CD4-positive, alpha-beta T cell (primary cell): Measurements from ENCODE around the gene CCNB1IP1. TPM values are rescaled to one million over a fixed set of nuclear protein-coding genes. Genes with fewer than 3 reads are reported as not detected.

Experiments
- ATAC-seq: fragments of 200-7000 bp; cut with Tn5 transposase; one replicate; pipeline ENCODE4 v1.10.0; 2022; ENCODE audit warnings: mild to moderate bottlenecking; ENCODE audit not compliant: poor library complexity
- CTCF ChIA-PET: fragments of 350-600 bp; sonication (Branson Sonifier 250); formaldehyde crosslinking; loops from one replicate; lab custom pipeline; 2021; ENCODE audit warnings: antibody characterized with exemption, inconsistent platforms; lab: Charles Lee
- POLR2A ChIA-PET: fragments of 350-600 bp; sonication (Branson Sonifier 250); formaldehyde crosslinking; loops from one replicate; lab custom pipeline; 2021; ENCODE audit warnings: antibody characterized with exemption, inconsistent platforms; lab: Charles Lee
- DNase-seq, 14 experiments: peaks; one replicate each; pipeline ENCODE4 v3.0.0-alpha.2; 2013 to 2020; ENCODE audit warnings: mixed read lengths in 2 of 14
- H3K27ac ChIP-seq, 2 donors: one replicate each; pipeline versions ENCODE4 v1.5.1 to v1.7.0; 2013; ENCODE audit warnings: low read length in 2 of 2, low read depth in 1 of 2, mild to moderate bottlenecking in 1 of 2
- H3K27me3 ChIP-seq, 2 experiments: 1 replicate in 1 of 2; 2 replicates in 1 of 2; pipeline versions ENCODE4 v1.6.1 to v1.7.0; 2013; ENCODE audit warnings: low read length in 2 of 2, control low read depth in 1 of 2, mild to moderate bottlenecking in 1 of 2, moderate library complexity in 1 of 2; ENCODE audit not compliant: insufficient read depth in 2 of 2, control insufficient read depth in 1 of 2
- H3K36me3 ChIP-seq: one replicate; pipeline ENCODE4 v1.6.1; 2013; ENCODE audit warnings: low read length, control low read depth; ENCODE audit not compliant: insufficient read depth
- H3K4me1 ChIP-seq: one replicate; pipeline ENCODE4 v1.6.1; 2013; ENCODE audit warnings: low read length, control low read depth; ENCODE audit not compliant: insufficient read depth
- H3K4me3 ChIP-seq: one replicate; pipeline ENCODE4 v1.5.1; 2013; ENCODE audit warnings: mild to moderate bottlenecking, low read length, moderate library complexity
- H3K9me3 ChIP-seq, 2 experiments: 1 replicate in 1 of 2; 2 replicates in 1 of 2; pipeline versions ENCODE4 v1.6.1 to v1.7.0; 2013; ENCODE audit warnings: low read length in 2 of 2, mild to moderate bottlenecking in 2 of 2, control low read depth in 1 of 2, moderate library complexity in 1 of 2; ENCODE audit not compliant: control insufficient read depth in 1 of 2, insufficient read depth in 1 of 2
- H3K27ac Mint-ChIP-seq: one replicate; pipeline ENCODE4 v1.8.0; 2020; ENCODE audit warnings: mixed read lengths
- H3K27me3 Mint-ChIP-seq: one replicate; pipeline ENCODE4 v1.8.0; 2021; ENCODE audit warnings: mixed read lengths
- H3K36me3 Mint-ChIP-seq: one replicate; pipeline ENCODE4 v1.8.0; 2021; ENCODE audit warnings: low read depth, mixed read lengths
- H3K4me1 Mint-ChIP-seq: one replicate; pipeline ENCODE4 v1.8.0; 2021; ENCODE audit warnings: low read depth, mixed read lengths
- H3K4me3 Mint-ChIP-seq: one replicate; pipeline ENCODE4 v1.8.0; 2020; ENCODE audit warnings: mild to moderate bottlenecking, mixed read lengths
- H3K9me3 Mint-ChIP-seq: one replicate; pipeline ENCODE4 v1.8.0; 2020; ENCODE audit warnings: mixed read lengths
- intact Hi-C, 2 experiments: fragments of 100-400 bp; cut with DNase I in 1 of 2; cut with micrococcal nuclease in 1 of 2; formaldehyde crosslinking; loops; one replicate each; pipeline versions ENCODE4 v1.15.1 to v1.9.0; 2023 to 2025; cut with DNase I, micrococcal nuclease
- total RNA-seq, 174 experiments: library from RNA in 2 of 174; stranded (reverse) in 2 of 174; gene quantifications; one replicate each; pipeline ENCODE4 v1.2.3 and lab custom pipeline; 2021 to 2026
- TF ChIP-seq, protein P1 (sequence below): fragments of 200-600 bp; IDR thresholded peaks from one replicate; pipeline ENCODE4 v1.8.0; 2022; ENCODE audit warnings: antibody characterized with exemption, mild to moderate bottlenecking

CCNB1IP1 gene
- total RNA-seq, 2 experiments from 2014 or later: 26.2 to 27.4 TPM

DNA sequence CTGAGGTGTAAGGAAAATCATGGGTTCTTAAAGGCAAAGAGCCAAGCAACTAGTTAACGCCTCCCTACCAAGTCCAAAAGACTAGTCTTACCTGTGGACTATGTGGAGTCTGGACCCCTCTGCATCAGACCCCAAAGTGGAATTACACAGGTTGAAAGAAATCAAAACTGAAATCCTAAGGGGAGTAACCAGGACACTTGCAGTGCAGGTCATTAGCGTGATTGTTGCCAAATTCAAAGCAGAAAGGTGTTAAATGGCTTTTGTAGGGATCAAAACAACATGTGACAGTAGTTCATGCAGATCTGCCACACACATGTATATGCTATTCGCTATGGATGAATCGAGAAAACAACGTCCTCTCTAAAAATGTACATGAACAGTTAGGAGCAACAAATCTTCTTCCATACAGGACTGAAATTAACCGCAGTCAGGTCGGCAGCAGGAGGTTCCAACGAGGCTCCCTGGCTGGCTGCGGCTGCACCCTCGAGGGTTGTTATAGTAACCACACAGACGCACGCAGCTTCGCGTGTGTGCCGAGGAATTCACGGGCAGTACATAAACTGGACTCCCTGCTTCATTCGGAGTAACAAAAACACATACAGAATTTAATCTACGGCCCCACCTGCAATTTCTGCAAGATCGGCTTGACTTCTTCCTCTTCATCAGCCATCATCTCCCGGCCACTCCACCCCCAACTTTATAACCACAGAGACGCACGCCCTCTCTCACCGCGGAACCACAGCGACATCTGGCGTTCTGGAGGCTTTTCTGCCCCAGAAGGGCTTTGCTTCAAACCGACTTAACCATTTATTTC lies 27.6 kb downstream of the CCNB1IP1 start, which contains the start of gene TTC5:
TTC5 (minus strand) TSS at position 687 of the 814 bp plus-strand sequence; CDS start at position 673, 14 bp downstream.
- H3K27me3 Mint-ChIP-seq: no peaks in the 10 kb centered on the region
- H3K4me3 ChIP-seq: peak within 1 kb of the TSS; percentile 89
- no peaks in the 10 kb centered on the region for H3K9me3 Mint-ChIP-seq
- peak within 1 kb of the TSS; percentile 26 to 32 for H3K27ac ChIP-seq
- peak within 1 kb of the TSS; percentile 77 for H3K27ac Mint-ChIP-seq
- peaks cover 39% of the 10 kb centered on the region for H3K36me3 Mint-ChIP-seq
- peaks cover 13% of the 10 kb centered on the region for H3K36me3 ChIP-seq
- intact Hi-C loops: no loop called here
- H3K9me3 ChIP-seq: no peaks in the 10 kb centered on the region
- peaks cover 7% of the 10 kb centered on the region for H3K4me1 ChIP-seq
- H3K27me3 ChIP-seq: no peaks in the 10 kb centered on the region
- H3K4me3 Mint-ChIP-seq: peak within 1 kb of the TSS; percentile 94
- CTCF ChIA-PET: interaction anchor here (0.7 to 1.4 kb wide), 5 partner anchors 24 to 376 kb away, joined by 3 to 8 read pairs (median 3); partner anchors contain the start of gene PARP2
- TF ChIP-seq, protein P1, sequence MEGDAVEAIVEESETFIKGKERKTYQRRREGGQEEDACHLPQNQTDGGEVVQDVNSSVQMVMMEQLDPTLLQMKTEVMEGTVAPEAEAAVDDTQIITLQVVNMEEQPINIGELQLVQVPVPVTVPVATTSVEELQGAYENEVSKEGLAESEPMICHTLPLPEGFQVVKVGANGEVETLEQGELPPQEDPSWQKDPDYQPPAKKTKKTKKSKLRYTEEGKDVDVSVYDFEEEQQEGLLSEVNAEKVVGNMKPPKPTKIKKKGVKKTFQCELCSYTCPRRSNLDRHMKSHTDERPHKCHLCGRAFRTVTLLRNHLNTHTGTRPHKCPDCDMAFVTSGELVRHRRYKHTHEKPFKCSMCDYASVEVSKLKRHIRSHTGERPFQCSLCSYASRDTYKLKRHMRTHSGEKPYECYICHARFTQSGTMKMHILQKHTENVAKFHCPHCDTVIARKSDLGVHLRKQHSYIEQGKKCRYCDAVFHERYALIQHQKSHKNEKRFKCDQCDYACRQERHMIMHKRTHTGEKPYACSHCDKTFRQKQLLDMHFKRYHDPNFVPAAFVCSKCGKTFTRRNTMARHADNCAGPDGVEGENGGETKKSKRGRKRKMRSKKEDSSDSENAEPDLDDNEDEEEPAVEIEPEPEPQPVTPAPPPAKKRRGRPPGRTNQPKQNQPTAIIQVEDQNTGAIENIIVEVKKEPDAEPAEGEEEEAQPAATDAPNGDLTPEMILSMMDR: peak; percentile 95
- POLR2A ChIA-PET: interaction anchor here (0.8 to 1.5 kb wide), 2 partner anchors 38 to 377 kb away, joined by 3 to 4 read pairs; partner anchors contain the start of gene PARP2
- H3K4me1 Mint-ChIP-seq: peaks cover 49% of the 10 kb centered on the region
- DNase-seq (peak; percentile 85 to 94 (median 91)), ATAC-seq (peak; percentile 98)

DNA sequence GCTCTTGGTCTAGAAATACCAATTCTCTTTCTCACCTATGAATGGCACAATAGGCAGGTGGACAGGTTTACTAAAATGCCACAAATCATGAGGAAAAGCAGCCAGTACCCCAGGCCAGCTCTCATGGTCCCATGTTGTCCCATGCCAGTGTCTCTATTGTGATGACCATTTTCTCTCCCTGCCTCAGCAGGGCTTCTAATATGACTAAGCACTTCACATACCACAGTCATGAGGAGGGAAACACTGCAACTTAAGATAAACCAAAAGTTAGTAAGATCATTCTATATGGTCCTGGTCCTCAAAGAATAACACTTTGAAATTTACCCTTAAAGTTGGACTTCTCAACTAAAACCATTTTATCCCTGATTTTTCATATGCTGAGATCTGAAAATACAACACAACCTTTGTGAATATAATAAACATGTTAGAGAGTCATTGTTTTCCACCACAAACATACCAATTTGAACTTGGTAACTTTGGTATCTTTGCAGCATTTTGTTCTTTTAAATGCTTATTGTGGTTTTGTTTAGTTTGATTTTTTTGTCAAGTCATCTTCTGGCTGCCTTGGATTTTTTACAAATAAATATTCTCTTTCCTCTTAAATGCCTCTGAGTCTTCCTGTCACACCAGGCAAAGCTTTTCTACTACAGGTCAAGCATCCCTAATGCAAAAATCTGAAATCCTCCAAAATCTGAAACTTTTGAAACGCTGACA lies 30.9 kb downstream of the CCNB1IP1 start:
- intact Hi-C loops: no loop called here
- H3K27ac Mint-ChIP-seq: no peak overlapping the region
- no peak overlapping the region for H3K4me3 Mint-ChIP-seq
- ATAC-seq: no peak
- peaks cover 65% of the 10 kb centered on the region for H3K36me3 Mint-ChIP-seq
- no peaks in the 10 kb centered on the region for H3K9me3 Mint-ChIP-seq
- H3K27me3 Mint-ChIP-seq: no peaks in the 10 kb centered on the region
- Histone ChIP-seq H3K4me3 (no peak overlapping the region), H3K9me3 (no peaks in the 10 kb centered on the region), H3K4me1 (peaks cover 7% of the 10 kb centered on the region), H3K27me3 (no peaks in the 10 kb centered on the region), H3K36me3 (peaks cover 41% of the 10 kb centered on the region), H3K27ac (no peak overlapping the region)
- POLR2A ChIA-PET: no interaction called here
- peaks cover 50% of the 10 kb centered on the region for H3K4me1 Mint-ChIP-seq
- CTCF ChIA-PET: no interaction called here
- TF ChIP-seq, protein P1: no peak
- no peak for DNase-seq

DNA sequence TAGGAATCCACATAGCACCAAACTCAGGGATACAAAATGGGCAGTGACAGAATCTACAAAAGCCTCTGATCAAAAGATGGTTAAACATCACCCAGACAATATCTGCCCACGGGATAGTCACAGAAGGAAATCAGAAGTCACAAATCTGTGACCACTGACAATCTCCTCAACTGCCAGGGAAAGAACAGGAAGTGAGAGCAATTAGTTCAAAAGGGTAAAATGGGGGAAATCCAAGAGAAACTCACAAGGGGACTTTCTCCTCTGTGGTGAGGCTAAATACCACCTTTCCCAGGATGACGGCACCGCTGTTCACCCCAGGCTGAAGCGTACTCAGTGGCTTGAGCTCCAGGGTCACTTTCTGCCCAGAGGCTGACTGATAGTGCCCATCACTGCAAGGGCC lies 38.0 kb downstream of the CCNB1IP1 start:
- H3K36me3 Mint-ChIP-seq: peaks cover 91% of the 10 kb centered on the region
- Histone ChIP-seq H3K36me3 (peaks cover 88% of the 10 kb centered on the region), H3K9me3 (no peaks in the 10 kb centered on the region), H3K27me3 (no peaks in the 10 kb centered on the region), H3K4me3 (no peak overlapping the region), H3K27ac (no peak overlapping the region), H3K4me1 (no peaks in the 10 kb centered on the region)
- H3K27me3 Mint-ChIP-seq: no peaks in the 10 kb centered on the region
- POLR2A ChIA-PET: no interaction called here
- H3K4me1 Mint-ChIP-seq: no peaks in the 10 kb centered on the region
- ATAC-seq (no peak), DNase-seq (peak in 2 of 14 experiments; percentile 37 to 40)
- H3K4me3 Mint-ChIP-seq: no peak overlapping the region
- intact Hi-C loops: no loop called here
- no peak overlapping the region for H3K27ac Mint-ChIP-seq
- TF ChIP-seq, protein P1: no peak
- H3K9me3 Mint-ChIP-seq: no peaks in the 10 kb centered on the region
- CTCF ChIA-PET: no interaction called here
